K562 (cell line): ENCODE measurements around the gene DDAH2. TPM values are rescaled to one million over a fixed set of nuclear protein-coding genes. Genes with fewer than 3 reads are reported as not detected.

Source experiments
- BCOR ChIP-seq: fragments of 450-650 bp; IDR thresholded peaks from 2 replicates; pipeline ENCODE4 v1.6.1; 2016
- FOSL1 ChIP-seq: fragments of 200-800 bp; sonication (Bioruptor generic); conservative IDR thresholded peaks from 2 replicates; pipeline ENCODE4 v1.6.1; 2016; ENCODE audit warnings: missing genetic modification characterization, missing compliant biosample characterization
- GABPB1 ChIP-seq: sonication (generic); formaldehyde crosslinking; IDR thresholded peaks from 2 replicates; pipeline ENCODE4 v1.8.0; 2022; ENCODE audit warnings: mild to moderate bottlenecking, missing genetic modification reagents
- GATAD2A ChIP-seq: fragments of 450-650 bp; IDR thresholded peaks from 2 replicates; pipeline ENCODE4 v1.6.1; 2017
- L3MBTL2 ChIP-seq: fragments of 450-650 bp; IDR thresholded peaks from 2 replicates; pipeline ENCODE4 v1.6.1; 2016; ENCODE audit warnings: mild to moderate bottlenecking, moderate library complexity
- NFIC ChIP-seq: fragments of 450-650 bp; IDR thresholded peaks from 2 replicates; pipeline ENCODE4 v1.6.1; 2017; ENCODE audit warnings: mild to moderate bottlenecking, inconsistent platforms
- RFX5 ChIP-seq: IDR thresholded peaks from 2 replicates; pipeline ENCODE4 v1.6.1; 2011; ENCODE audit warnings: low read depth, mild to moderate bottlenecking, improper control_type of control experiment, low read length
- SRSF1 ChIP-seq: fragments of 200-400 bp; formaldehyde crosslinking; IDR thresholded peaks from 2 replicates; pipeline ENCODE4 v1.6.1; 2017; ENCODE audit warnings: mild to moderate bottlenecking, low read depth, low read length, moderate library complexity
- TEAD1 ChIP-seq, 2 experiments: fragments of 450-650 bp in 1 of 2; sonication (generic) in 1 of 2; formaldehyde crosslinking; IDR thresholded peaks; 2 replicates each; pipeline versions ENCODE4 v1.4.0 to v1.8.0; 2020 to 2022; ENCODE audit warnings: mild to moderate bottlenecking in 2 of 2, missing genetic modification reagents in 1 of 2
- WHSC1 ChIP-seq: IDR thresholded peaks from one replicate; pipeline ENCODE4 v1.6.1; 2012; ENCODE audit warnings: low read length, control low read depth, inconsistent platforms
- ZNF239 ChIP-seq: fragments of 250-450 bp; sonication (Bioruptor Pico); IDR thresholded peaks from 2 replicates; pipeline ENCODE4 v1.4.0; 2020; ENCODE audit warnings: mild to moderate bottlenecking
- ZNF3 ChIP-seq: fragments of 250-450 bp; sonication (Bioruptor Pico); IDR thresholded peaks from 2 replicates; pipeline ENCODE4 v1.5.0; 2021; ENCODE audit warnings: mild to moderate bottlenecking, moderate library complexity
- ZNF41 ChIP-seq: fragments of 250-450 bp; sonication (Bioruptor Pico); conservative IDR thresholded peaks from 2 replicates; pipeline ENCODE4 v1.4.0; 2020; ENCODE audit warnings: mild to moderate bottlenecking
- ZNF584 ChIP-seq: fragments of 200-800 bp; sonication (Bioruptor generic); IDR thresholded peaks from 2 replicates; pipeline ENCODE4 v1.6.1; 2016; ENCODE audit warnings: low read depth, mild to moderate bottlenecking, missing genetic modification characterization, missing compliant biosample characterization
- ZNF75A ChIP-seq: fragments of 450-650 bp; formaldehyde crosslinking; IDR thresholded peaks from 2 replicates; pipeline ENCODE4 v1.4.0; 2020; ENCODE audit warnings: mild to moderate bottlenecking
- polyA plus RNA-seq, 8 experiments: library from polyadenylated mRNA; depleted of rRNA in 4 of 8; stranded (reverse) in 5 of 8; unstranded in 3 of 8; fragments of >200 nt; fragmentation: Nextera tagmentation in 2 of 8; fragmentation: Illumina TruSeq in 1 of 8; extraction: Ambion mirVana in 2 of 8; extraction: Trizol in 1 of 8; gene quantifications; 2 replicates each; pipeline versions ENCODE4 v1.2.1 to v1.2.3, GENCODE V29; 2011 to 2014; ENCODE audit warnings: inconsistent platforms in 1 of 8, missing spikeins in 1 of 8
- total RNA-seq, 7 experiments: library from RNA; depleted of rRNA in 6 of 7; stranded (reverse); fragments of >200 nt in 6 of 7; fragmentation: Illumina TruSeq in 2 of 7; extraction: Trizol in 2 of 7; gene quantifications; 2 replicates each; pipeline versions ENCODE4 v1.2.1 to v1.2.3, GENCODE V29; 2011 to 2021; ENCODE audit warnings: low replicate concordance in 1 of 7
- TF ChIP-seq, protein P1 (sequence below): sonication (generic); formaldehyde crosslinking; IDR thresholded peaks from 2 replicates; pipeline ENCODE4 v1.8.1; 2023; ENCODE audit warnings: mild to moderate bottlenecking, missing genetic modification reagents
- TF ChIP-seq, protein P2 (sequence below): sonication (generic); IDR thresholded peaks from 2 replicates; pipeline ENCODE4 v1.6.1; 2016
- TF ChIP-seq, protein P3 (sequence below), 2 experiments: fragments of 450-650 bp; IDR thresholded peaks; 2 replicates each; pipeline ENCODE4 v1.6.1; 2016
- TF ChIP-seq, protein P4 (sequence below): sonication (generic); formaldehyde crosslinking; IDR thresholded peaks from 2 replicates; pipeline ENCODE4 v1.8.1; 2023; ENCODE audit warnings: mild to moderate bottlenecking, missing genetic modification reagents
- TF ChIP-seq, protein P5 (sequence below), 2 experiments: fragments of 200-800 bp in 1 of 2; sonication (Bioruptor generic) in 1 of 2; sonication (generic) in 1 of 2; formaldehyde crosslinking in 1 of 2; IDR thresholded peaks in 1 of 2; conservative IDR thresholded peaks in 1 of 2; 2 replicates each; pipeline versions ENCODE4 v1.5.0 to v1.6.1; 2016 to 2020; ENCODE audit warnings: missing compliant biosample characterization in 1 of 2, missing genetic modification characterization in 1 of 2, missing genetic modification reagents in 1 of 2

DDAH2 gene
- total and polyA plus RNA-seq, 9 of the 15 experiments (the other 6 are each of a cell fraction or from before 2014, with no cell fraction given) = 1.8 to 45.4 (median 21.4) TPM

DNA sequence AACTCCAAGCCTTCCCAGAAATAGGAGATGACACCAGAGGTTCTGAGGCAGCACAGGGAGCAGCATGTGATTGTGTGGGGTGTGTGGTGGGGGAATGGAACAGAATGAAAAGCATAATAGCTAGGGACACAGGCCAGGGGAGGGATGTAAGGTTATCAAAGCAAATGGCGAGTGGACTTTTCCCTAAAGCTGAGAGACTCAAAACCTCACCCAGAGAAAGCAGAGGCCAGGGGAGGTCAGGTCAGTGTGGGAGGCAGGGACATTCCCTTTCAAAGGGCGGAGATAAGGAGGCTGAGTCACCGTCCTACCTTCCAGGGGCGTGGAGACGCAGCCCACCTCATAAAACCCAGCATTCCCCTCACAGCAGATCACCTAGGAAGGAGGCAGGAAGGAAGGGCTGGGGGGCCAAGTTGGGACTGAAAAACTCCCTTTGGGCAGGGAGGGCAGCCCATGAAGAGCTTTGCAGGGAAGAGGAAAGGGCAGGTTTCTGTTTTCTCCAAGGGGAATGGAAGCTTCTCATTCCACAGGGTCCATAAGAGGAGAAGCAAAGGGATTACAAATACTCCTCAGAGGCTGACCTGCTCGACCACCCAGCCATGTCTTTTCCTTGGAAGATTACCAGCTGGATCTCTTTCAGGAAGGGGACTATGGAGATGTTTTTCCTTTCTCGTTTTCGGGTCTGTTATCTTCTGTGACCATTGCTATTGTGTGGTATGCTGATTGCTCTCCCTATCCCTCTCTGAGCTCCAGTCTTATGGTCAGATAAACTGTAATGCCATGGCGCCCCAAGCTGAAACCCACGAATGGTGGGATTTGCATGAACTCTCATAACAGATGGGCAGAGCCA lies 38.6 kb downstream of the DDAH2 start (continued):
- TF ChIP-seq, protein P1, sequence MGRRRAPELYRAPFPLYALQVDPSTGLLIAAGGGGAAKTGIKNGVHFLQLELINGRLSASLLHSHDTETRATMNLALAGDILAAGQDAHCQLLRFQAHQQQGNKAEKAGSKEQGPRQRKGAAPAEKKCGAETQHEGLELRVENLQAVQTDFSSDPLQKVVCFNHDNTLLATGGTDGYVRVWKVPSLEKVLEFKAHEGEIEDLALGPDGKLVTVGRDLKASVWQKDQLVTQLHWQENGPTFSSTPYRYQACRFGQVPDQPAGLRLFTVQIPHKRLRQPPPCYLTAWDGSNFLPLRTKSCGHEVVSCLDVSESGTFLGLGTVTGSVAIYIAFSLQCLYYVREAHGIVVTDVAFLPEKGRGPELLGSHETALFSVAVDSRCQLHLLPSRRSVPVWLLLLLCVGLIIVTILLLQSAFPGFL (CRISPR knock-in tag) = 0 out of 2 replicates have a peak, but pooled peaks have one; percentile 27
- TF ChIP-seq ZNF75A (CRISPR knock-in tag) (no peak), GATAD2A (peak; percentile 99), GABPB1 (CRISPR knock-in tag) (peak; percentile 69; the same call in 1 of the 2 replicates), SRSF1 (no peak), TEAD1 (CRISPR knock-in tag; IDR thresholded peaks at IDR 0.05) (peak in 1 of 2 experiments; percentile 88; a peak in 3 of 4 replicates), ZNF239 (CRISPR knock-in tag) (no peak), FOSL1 (tag) (peak; percentile 99), RFX5 (no peak), ZNF584 (CRISPR knock-in tag) (peak; percentile 72; the same call in 1 of the 2 replicates), BCOR (peak; percentile 96), NFIC (peak; percentile 70), ZNF3 (0 out of 2 replicates have a peak, but pooled peaks have one; percentile 53), ZNF41 (0 out of 2 replicates have a peak, but pooled peaks have one; percentile 7), WHSC1 (peak; percentile 83), L3MBTL2 (no peak; the same call in 1 of the 2 replicates)
- TF ChIP-seq, protein P2, sequence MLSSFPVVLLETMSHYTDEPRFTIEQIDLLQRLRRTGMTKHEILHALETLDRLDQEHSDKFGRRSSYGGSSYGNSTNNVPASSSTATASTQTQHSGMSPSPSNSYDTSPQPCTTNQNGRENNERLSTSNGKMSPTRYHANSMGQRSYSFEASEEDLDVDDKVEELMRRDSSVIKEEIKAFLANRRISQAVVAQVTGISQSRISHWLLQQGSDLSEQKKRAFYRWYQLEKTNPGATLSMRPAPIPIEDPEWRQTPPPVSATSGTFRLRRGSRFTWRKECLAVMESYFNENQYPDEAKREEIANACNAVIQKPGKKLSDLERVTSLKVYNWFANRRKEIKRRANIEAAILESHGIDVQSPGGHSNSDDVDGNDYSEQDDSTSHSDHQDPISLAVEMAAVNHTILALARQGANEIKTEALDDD = peak; percentile 55; the same call in 1 of the 2 replicates
- TF ChIP-seq, protein P3, sequence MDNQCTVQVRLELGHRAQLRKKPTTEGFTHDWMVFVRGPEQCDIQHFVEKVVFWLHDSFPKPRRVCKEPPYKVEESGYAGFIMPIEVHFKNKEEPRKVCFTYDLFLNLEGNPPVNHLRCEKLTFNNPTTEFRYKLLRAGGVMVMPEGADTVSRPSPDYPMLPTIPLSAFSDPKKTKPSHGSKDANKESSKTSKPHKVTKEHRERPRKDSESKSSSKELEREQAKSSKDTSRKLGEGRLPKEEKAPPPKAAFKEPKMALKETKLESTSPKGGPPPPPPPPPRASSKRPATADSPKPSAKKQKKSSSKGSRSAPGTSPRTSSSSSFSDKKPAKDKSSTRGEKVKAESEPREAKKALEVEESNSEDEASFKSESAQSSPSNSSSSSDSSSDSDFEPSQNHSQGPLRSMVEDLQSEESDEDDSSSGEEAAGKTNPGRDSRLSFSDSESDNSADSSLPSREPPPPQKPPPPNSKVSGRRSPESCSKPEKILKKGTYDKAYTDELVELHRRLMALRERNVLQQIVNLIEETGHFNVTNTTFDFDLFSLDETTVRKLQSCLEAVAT (IDR thresholded peaks at IDR 0.05) = peak; percentile 12 to 79; a peak in 2 of 4 replicates
- TF ChIP-seq, protein P4, sequence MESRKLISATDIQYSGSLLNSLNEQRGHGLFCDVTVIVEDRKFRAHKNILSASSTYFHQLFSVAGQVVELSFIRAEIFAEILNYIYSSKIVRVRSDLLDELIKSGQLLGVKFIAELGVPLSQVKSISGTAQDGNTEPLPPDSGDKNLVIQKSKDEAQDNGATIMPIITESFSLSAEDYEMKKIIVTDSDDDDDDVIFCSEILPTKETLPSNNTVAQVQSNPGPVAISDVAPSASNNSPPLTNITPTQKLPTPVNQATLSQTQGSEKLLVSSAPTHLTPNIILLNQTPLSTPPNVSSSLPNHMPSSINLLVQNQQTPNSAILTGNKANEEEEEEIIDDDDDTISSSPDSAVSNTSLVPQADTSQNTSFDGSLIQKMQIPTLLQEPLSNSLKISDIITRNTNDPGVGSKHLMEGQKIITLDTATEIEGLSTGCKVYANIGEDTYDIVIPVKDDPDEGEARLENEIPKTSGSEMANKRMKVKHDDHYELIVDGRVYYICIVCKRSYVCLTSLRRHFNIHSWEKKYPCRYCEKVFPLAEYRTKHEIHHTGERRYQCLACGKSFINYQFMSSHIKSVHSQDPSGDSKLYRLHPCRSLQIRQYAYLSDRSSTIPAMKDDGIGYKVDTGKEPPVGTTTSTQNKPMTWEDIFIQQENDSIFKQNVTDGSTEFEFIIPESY (CRISPR knock-in tag) = peak; percentile 87; the same call in 1 of the 2 replicates
- TF ChIP-seq, protein P5, sequence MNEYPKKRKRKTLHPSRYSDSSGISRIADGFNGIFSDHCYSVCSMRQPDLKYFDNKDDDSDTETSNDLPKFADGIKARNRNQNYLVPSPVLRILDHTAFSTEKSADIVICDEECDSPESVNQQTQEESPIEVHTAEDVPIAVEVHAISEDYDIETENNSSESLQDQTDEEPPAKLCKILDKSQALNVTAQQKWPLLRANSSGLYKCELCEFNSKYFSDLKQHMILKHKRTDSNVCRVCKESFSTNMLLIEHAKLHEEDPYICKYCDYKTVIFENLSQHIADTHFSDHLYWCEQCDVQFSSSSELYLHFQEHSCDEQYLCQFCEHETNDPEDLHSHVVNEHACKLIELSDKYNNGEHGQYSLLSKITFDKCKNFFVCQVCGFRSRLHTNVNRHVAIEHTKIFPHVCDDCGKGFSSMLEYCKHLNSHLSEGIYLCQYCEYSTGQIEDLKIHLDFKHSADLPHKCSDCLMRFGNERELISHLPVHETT (CRISPR knock-in tag; conservative IDR thresholded peaks at IDR 0.05 in 1 of 2, IDR thresholded peaks at IDR 0.05 in 1 of 2) = peak in 1 of 2 experiments; percentile 84; a peak in 1 of 4 replicates
